Body of pancreas (tissue), 4 donors: ENCODE results near the gene BPIFB4.

Experiments used
- POLR2A ChIP-seq, 3 donors: fragments of 450-650 bp; IDR thresholded peaks; one replicate each; pipeline ENCODE4 v1.6.1; 2016; ENCODE audit warnings: antibody characterized with exemption in 3 of 3, mild to moderate bottlenecking in 2 of 3
- TF ChIP-seq, protein P1 (sequence below), 7 experiments: fragments of 450-650 bp in 4 of 7; fragments of 200-600 bp in 3 of 7; sonication (generic) in 3 of 7; IDR thresholded peaks; one replicate each; pipeline ENCODE4 v1.5.1; 2016 to 2019; ENCODE audit warnings: antibody characterized with exemption in 7 of 7

DNA sequence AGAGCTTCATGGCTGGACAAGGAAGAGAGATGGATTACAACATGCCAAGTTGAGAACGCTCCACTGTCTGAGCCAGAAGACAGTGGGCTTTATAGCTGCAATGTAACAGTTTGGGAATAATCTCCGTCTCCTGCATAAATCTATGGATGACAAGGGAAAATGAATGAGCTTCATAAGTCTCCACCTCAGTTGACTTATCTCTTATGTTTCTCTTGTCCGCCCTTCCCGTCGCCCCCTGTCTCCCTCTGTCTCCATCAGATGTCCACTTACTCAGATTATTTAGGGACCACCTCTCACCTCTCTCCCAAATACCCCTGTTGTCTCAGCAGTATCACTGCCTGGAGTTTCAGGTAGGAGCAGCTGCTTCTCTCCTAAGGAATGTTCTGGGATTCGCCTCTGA, 74.8 kb downstream of the BPIFB4 start:
- TF ChIP-seq, protein P1, sequence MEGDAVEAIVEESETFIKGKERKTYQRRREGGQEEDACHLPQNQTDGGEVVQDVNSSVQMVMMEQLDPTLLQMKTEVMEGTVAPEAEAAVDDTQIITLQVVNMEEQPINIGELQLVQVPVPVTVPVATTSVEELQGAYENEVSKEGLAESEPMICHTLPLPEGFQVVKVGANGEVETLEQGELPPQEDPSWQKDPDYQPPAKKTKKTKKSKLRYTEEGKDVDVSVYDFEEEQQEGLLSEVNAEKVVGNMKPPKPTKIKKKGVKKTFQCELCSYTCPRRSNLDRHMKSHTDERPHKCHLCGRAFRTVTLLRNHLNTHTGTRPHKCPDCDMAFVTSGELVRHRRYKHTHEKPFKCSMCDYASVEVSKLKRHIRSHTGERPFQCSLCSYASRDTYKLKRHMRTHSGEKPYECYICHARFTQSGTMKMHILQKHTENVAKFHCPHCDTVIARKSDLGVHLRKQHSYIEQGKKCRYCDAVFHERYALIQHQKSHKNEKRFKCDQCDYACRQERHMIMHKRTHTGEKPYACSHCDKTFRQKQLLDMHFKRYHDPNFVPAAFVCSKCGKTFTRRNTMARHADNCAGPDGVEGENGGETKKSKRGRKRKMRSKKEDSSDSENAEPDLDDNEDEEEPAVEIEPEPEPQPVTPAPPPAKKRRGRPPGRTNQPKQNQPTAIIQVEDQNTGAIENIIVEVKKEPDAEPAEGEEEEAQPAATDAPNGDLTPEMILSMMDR (IDR thresholded peaks at IDR 0.05): no peak
- TF ChIP-seq POLR2A (IDR thresholded peaks at IDR 0.05): no peak
